ENCODE data around the gene HMGXB4. TPM values are rescaled to one million over a fixed set of nuclear protein-coding genes. Genes with fewer than 3 reads are reported as not detected.

HMGXB4 gene
- total and polyA plus RNA-seq, 2 of the 8 experiments (the other 6 are each of a cell fraction or from before 2014, with no cell fraction given): 20.9 to 41.3 TPM

DNA sequence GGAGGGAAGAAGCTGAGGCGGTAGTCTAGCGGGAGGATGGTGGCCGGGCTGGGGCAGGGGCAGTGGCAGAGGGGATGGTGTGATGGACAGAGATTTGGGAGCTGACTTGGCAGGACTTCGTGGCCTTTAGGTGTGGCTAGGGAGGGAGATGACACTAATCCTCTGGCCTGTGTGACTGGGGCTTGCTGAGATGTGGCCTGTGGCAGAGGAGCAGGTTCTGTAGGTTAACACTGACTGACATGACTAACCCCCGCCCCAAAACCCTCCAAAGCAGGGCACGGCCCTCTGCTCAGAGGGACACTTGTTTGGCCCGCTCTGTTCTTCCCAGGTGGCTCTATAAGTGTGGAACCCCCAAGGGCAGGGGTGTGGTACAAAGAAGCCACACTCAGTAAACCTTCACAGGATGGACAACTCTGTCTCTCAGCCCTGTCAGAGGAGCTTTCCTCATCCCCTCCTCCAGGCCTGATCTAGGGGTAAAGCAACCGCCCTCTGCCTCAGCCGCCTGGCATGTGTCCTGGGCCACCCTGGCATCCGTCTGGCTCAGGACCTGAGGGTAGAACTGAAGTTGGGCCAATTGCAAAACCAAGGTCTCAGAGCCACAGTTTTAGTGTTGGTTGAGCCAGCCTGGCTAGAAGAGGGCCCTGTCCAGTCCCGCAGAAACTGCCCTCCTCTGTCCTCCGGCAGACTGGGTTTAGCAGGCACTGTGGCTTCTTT, 58.0 kb downstream of the HMGXB4 start (continued):
- no peak for TF ChIP-seq ZNF274 (IDR thresholded peaks at IDR 0.05; ENCODE audit: borderline replicate concordance, extremely low read depth, low read length)
- no peak for TF ChIP-seq PHF8 (conservative IDR thresholded peaks at IDR 0.05; ENCODE audit: low read depth, low read length)
- no peak for TF ChIP-seq NANOG (IDR thresholded peaks at IDR 0.05; ENCODE audit: insufficient read depth, low read depth, low read length, poor library complexity, severe bottlenecking)
- TF ChIP-seq BACH1 (IDR thresholded peaks at IDR 0.05; ENCODE audit: low read length): no peak
- no peak for TF ChIP-seq FOSL1 (IDR thresholded peaks at IDR 0.05; ENCODE audit: insufficient read depth, low read depth, low read length)

Data from H1 (cell line).